Breast epithelium (tissue), 4 donors: Measurements from ENCODE around the gene IL36B. TPM values are rescaled to one million over a fixed set of nuclear protein-coding genes. Genes with fewer than 3 reads are reported as not detected.

Source experiments
- DNase-seq, 2 donors: peaks; one replicate each; pipeline ENCODE4 v3.0.0-alpha.2; 2019; ENCODE audit warnings: low spot score in 2 of 2
- H3K27ac ChIP-seq, 2 donors: fragments of 200-600 bp; sonication (generic) in 1 of 2; one replicate each; pipeline ENCODE4 v1.5.1; 2016 to 2019; ENCODE audit warnings: mild to moderate bottlenecking in 1 of 2
- H3K27me3 ChIP-seq, 2 donors: fragments of 200-600 bp; sonication (generic) in 1 of 2; one replicate each; pipeline versions ENCODE4 v1.5.1 to v1.6.0; 2017 to 2019; ENCODE audit warnings: control low read depth in 1 of 2, mild to moderate bottlenecking in 1 of 2
- H3K36me3 ChIP-seq: fragments of 200-600 bp; one replicate; pipeline ENCODE4 v1.5.1; 2019
- H3K4me1 ChIP-seq, 2 donors: fragments of 200-600 bp; sonication (generic); one replicate each; pipeline ENCODE4 v1.5.1; 2016 to 2019; ENCODE audit warnings: control low read depth in 1 of 2
- H3K4me3 ChIP-seq, 3 donors: fragments of 200-600 bp; sonication (generic); 1 replicate in 2 of 3; 2 replicates in 1 of 3; pipeline ENCODE4 v1.5.1; 2016 to 2019; ENCODE audit warnings: mild to moderate bottlenecking in 3 of 3, moderate library complexity in 2 of 3
- H3K9me3 ChIP-seq, 2 donors: fragments of 200-600 bp; sonication (generic) in 1 of 2; one replicate each; pipeline ENCODE4 v1.5.1; 2016 to 2019; ENCODE audit warnings: control low read depth in 1 of 2
- POLR2A ChIP-seq: fragments of 450-650 bp; IDR thresholded peaks from one replicate; pipeline ENCODE4 v1.6.1; 2016; ENCODE audit warnings: antibody characterized with exemption, mild to moderate bottlenecking, moderate library complexity
- POLR2AphosphoS5 ChIP-seq, 3 donors: sonication (generic); formaldehyde crosslinking; IDR thresholded peaks; one replicate each; pipeline ENCODE4 v1.6.1; 2017; ENCODE audit warnings: antibody characterized with exemption in 3 of 3
- intact Hi-C: fragments of 100-400 bp; cut with DNase I; formaldehyde crosslinking; loops from one replicate; pipeline ENCODE4 v1.15.1; 2023; ENCODE audit warnings: low total_unique reads
- total RNA-seq, 3 donors: library from RNA; depleted of rRNA; stranded (reverse); fragments of >200 nt; gene quantifications; one replicate each; pipeline ENCODE4 v1.1.0, GENCODE V29; 2016
- TF ChIP-seq, protein P1 (sequence below), 3 donors: fragments of 450-650 bp; IDR thresholded peaks; one replicate each; pipeline ENCODE4 v1.5.1; 2016 to 2017; ENCODE audit warnings: antibody characterized with exemption in 3 of 3, mild to moderate bottlenecking in 3 of 3, moderate library complexity in 3 of 3

The IL36B gene
- total RNA-seq, 3 donors from 2014 or later = not detected

DNA sequence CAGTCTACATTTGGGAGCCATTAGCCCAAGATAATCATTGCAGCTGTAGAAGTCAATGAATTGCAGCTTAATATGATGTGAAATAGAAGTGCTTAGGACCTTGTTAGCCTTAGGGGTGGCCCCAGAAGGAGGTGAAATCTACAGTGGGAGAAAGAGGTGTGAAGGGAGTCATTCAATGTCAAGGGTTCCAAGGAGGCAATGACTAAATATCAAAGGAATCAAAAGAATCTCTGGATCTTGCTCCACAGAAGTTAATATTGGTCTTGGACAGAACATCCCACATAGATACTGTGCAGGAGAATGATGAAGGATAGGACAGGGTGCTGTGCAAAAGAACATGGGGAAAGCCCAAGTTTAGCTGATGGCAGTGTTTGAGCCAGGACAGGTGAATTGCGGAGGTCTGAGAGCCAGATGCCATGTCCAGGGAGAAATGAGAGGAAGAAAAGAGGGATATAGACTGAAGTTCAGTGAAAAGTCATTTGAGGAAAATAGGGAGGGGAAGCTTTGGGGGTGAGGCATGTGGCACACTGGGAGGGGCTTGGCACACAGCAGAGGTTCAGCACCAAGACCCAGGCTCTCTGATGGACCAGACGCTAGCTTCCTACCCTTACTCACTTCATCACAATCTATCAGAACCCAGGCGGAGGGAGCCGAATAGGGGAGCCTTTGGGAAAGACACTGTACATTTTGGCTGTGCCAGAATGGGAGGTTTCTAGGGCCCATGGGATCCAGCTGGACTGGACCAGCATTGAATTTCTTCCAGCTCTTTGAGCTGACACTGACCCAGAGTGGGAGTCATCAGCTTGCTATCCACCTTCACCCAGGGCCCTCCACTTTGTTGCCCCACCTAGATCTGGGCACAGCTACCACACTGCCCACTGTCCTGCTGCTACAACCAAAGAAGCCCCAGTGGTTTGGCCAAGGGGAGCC is 17.3 kb upstream of the IL36B start:
- no peaks in the 10 kb centered on the region for H3K9me3 ChIP-seq
- no peak for DNase-seq
- H3K36me3 ChIP-seq = no peaks in the 10 kb centered on the region
- TF ChIP-seq POLR2AphosphoS5 (IDR thresholded peaks at IDR 0.05) (no peak), POLR2A (no peak)
- TF ChIP-seq, protein P1, sequence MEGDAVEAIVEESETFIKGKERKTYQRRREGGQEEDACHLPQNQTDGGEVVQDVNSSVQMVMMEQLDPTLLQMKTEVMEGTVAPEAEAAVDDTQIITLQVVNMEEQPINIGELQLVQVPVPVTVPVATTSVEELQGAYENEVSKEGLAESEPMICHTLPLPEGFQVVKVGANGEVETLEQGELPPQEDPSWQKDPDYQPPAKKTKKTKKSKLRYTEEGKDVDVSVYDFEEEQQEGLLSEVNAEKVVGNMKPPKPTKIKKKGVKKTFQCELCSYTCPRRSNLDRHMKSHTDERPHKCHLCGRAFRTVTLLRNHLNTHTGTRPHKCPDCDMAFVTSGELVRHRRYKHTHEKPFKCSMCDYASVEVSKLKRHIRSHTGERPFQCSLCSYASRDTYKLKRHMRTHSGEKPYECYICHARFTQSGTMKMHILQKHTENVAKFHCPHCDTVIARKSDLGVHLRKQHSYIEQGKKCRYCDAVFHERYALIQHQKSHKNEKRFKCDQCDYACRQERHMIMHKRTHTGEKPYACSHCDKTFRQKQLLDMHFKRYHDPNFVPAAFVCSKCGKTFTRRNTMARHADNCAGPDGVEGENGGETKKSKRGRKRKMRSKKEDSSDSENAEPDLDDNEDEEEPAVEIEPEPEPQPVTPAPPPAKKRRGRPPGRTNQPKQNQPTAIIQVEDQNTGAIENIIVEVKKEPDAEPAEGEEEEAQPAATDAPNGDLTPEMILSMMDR (IDR thresholded peaks at IDR 0.05) = no peak
- no peak overlapping the region for H3K27ac ChIP-seq
- H3K27me3 ChIP-seq = no peaks in the 10 kb centered on the region
- intact Hi-C loops = loop anchor here (10.0 kb wide), 1 partner anchor 1905 kb away; no protein-coding TSS in a partner anchor
- H3K4me1 ChIP-seq = no peaks in the 10 kb centered on the region
- H3K4me3 ChIP-seq = no peak overlapping the region

- TF ChIP-seq POLR2A = no peak
- no peak for TF ChIP-seq POLR2AphosphoS5 (IDR thresholded peaks at IDR 0.05)
- TF ChIP-seq, protein P1 (IDR thresholded peaks at IDR 0.05) = no peak
- intact Hi-C loops = loop anchor here (10.0 kb wide), 1 partner anchor 1904 kb away; no protein-coding TSS in a partner anchor
- Histone ChIP-seq H3K4me3 (no peak overlapping the region), H3K27ac (no peak overlapping the region), H3K36me3 (no peaks in the 10 kb centered on the region), H3K27me3 (no peaks in the 10 kb centered on the region), H3K9me3 (no peaks in the 10 kb centered on the region), H3K4me1 (no peaks in the 10 kb centered on the region)
- DNase-seq = no peak
Observed at GRCh38 chr2:113068706-113069485, 16.2 kb upstream of the IL36B start.

DNA sequence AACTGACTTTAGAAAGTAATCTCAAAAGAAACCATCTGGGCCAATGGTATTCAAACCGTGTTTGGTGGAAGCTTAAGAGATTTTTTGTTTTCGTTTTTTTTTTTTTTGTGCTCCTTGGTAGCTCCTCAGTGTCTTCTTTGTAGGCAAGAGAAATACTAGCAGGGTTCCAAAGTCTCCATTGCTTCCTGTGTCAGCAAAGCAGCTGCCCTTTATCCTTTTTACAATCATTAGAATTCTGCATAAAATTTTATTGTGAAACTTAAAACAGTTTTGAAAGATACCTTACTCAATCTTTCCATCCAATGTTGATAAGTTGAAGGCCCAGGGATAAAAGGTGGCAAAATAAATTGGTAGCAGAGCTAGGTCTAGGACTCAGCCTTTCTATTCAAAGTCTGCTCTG is 15.6 kb upstream of the IL36B start:
- intact Hi-C loops = loop anchor here (10.0 kb wide), 1 partner anchor 1903 kb away; no protein-coding TSS in a partner anchor
- Histone ChIP-seq H3K4me1 (no peaks in the 10 kb centered on the region), H3K4me3 (no peak overlapping the region), H3K9me3 (no peaks in the 10 kb centered on the region), H3K36me3 (no peaks in the 10 kb centered on the region), H3K27ac (no peak overlapping the region), H3K27me3 (no peaks in the 10 kb centered on the region)
- TF ChIP-seq, protein P1 (IDR thresholded peaks at IDR 0.05) = no peak
- TF ChIP-seq POLR2A (no peak), POLR2AphosphoS5 (IDR thresholded peaks at IDR 0.05) (no peak)
- no peak for DNase-seq

- H3K27me3 ChIP-seq = no peaks in the 10 kb centered on the region
- H3K36me3 ChIP-seq = no peaks in the 10 kb centered on the region
- H3K27ac ChIP-seq = no peak within 1 kb of the TSS
- H3K4me1 ChIP-seq = no peaks in the 10 kb centered on the region
- no peak within 1 kb of the TSS for H3K4me3 ChIP-seq
- no peaks in the 10 kb centered on the region for H3K9me3 ChIP-seq
- intact Hi-C loops = loop anchor here (10.0 kb wide), 1 partner anchor 1903 kb away; no protein-coding TSS in a partner anchor
- no peak for DNase-seq
- TF ChIP-seq POLR2AphosphoS5 (IDR thresholded peaks at IDR 0.05) = no peak
Observed at GRCh38 chr2:113067681-113068080, 15.0 kb upstream of the IL36B start, which contains the start of gene IL1F10. Gene IL1F10 (plus strand): TSS chr2:113067970. CDS start chr2:113072739, 4,769 bp downstream.

GRCh38 chr2:113064898-113065297 is 12.2 kb upstream of the IL36B start:
- no peak for DNase-seq
- Histone ChIP-seq H3K9me3 (no peaks in the 10 kb centered on the region), H3K36me3 (no peaks in the 10 kb centered on the region), H3K4me3 (no peak overlapping the region), H3K27me3 (no peaks in the 10 kb centered on the region), H3K27ac (no peak overlapping the region), H3K4me1 (no peaks in the 10 kb centered on the region)
- intact Hi-C loops = loop anchor here (10.0 kb wide), 1 partner anchor 1900 kb away; no protein-coding TSS in a partner anchor
- TF ChIP-seq POLR2AphosphoS5 (IDR thresholded peaks at IDR 0.05) = no peak
- TF ChIP-seq, protein P1 (IDR thresholded peaks at IDR 0.05) = no peak
- no peak for TF ChIP-seq POLR2A
